Prostate gland (tissue), 2 donors: ENCODE results near the gene APOL4.

Experiments used
- CTCF ChIP-seq, 4 experiments: fragments of 200-600 bp in 2 of 4; fragments of 450-650 bp in 2 of 4; sonication (generic) in 2 of 4; IDR thresholded peaks; 1 replicate in 3 of 4; 2 replicates in 1 of 4; pipeline ENCODE4 v1.5.1; 2016 to 2019; ENCODE audit warnings: antibody characterized with exemption in 4 of 4, mild to moderate bottlenecking in 2 of 4, moderate library complexity in 2 of 4
- POLR2A ChIP-seq: fragments of 450-650 bp; IDR thresholded peaks from one replicate; pipeline ENCODE4 v1.6.1; 2016; ENCODE audit warnings: antibody characterized with exemption, mild to moderate bottlenecking

GRCh38 chr22:36223504-36223903, 21.9 kb upstream of the APOL4 start:
- no peak for TF ChIP-seq CTCF (IDR thresholded peaks at IDR 0.05)
- no peak for TF ChIP-seq POLR2A
